ENCODE measurements around the gene EPHA6.

DNA sequence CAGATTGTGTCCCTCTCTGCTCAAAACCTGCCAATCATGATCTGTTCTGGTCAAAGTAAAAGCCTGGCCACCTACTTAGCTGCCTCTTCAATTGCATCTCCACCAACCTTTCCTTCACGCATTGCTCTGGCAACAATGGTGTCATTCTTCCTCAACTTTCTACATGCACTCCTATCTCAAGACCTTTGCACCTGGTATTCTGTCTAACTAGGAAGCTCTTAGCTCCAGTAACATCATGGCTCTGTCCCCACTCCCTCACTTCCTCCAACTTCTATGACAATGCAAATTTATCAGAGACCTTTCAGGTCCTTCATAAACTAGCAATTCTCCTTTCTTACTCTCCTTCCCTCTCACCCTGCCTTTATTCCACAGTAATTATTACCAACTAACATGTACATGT is 682.7 kb downstream of the EPHA6 start:
- TF ChIP-seq CTCF (IDR thresholded peaks at IDR 0.05) (no peak), POLR2A (IDR thresholded peaks at IDR 0.05) (no peak), POLR2AphosphoS5 (IDR thresholded peaks at IDR 0.05) (no peak), EP300 (IDR thresholded peaks at IDR 0.05) (no peak)
